Measurements from ENCODE around the gene PTPN18. TPM values are rescaled to one million over a fixed set of nuclear protein-coding genes. Genes with fewer than 3 reads are reported as not detected.

Gene PTPN18
- total and polyA plus RNA-seq, 2 of the 4 experiments (the other 2 are of a cell fraction), result 9.7 to 15.5 TPM

DNA sequence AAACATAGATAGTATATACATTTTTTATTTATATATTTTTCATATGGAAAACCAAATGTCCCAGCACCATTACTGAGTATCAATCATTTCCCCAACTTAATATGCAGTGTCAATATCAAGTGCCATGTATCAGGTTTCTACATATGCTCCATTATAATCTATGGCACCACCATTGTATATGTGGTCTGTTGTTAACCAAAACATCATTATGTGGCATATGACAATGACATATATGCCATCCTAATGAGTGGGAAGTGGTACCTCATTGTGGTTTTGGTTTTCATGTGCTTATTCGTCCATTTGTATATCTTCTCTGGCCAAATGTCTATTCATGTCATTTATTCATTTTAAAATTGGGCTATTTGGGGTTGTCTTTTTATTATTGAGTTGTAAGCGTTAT, 9.2 kb downstream of the PTPN18 start:
- no peak overlapping the region for H4K5ac ChIP-seq (ENCODE audit: low read depth, low read length)
- H3K23ac ChIP-seq (ENCODE audit: low read depth, low read length), result no peak overlapping the region
- in situ Hi-C loops (cut with MboI; ENCODE audit: low sequenced_read_pairs), result loop anchor here (25.0 kb wide), 1 partner anchor 747 kb away; the partner anchor contains the start of gene PLEKHB2
- H4K20me1 ChIP-seq (ENCODE audit: insufficient read depth, low read length), result no peaks in the 10 kb centered on the region
- no peak overlapping the region for H3K4me2 ChIP-seq (ENCODE audit: low read depth, low read length)
- no peak overlapping the region for H3K27ac ChIP-seq (ENCODE audit: insufficient read depth, low read length)
- BruUV-seq (replicated peaks), result no TSS peak
- no CpG with 5 or more reads among the region's 2 CpGs for WGBS, 2 experiments (ENCODE audit: extremely low coverage in 2 of 2, insufficient read length in 1 of 2)
- no peak overlapping the region for H2AK9ac ChIP-seq (replicated peaks; ENCODE audit: low read depth, low read length, poor library complexity)
- H3K4me3 ChIP-seq (ENCODE audit: insufficient read depth, low read depth, low read length), result no peak overlapping the region
- H2BK20ac ChIP-seq (ENCODE audit: low read depth, low read length), result no peak overlapping the region
- H3K4me1 ChIP-seq (ENCODE audit: control insufficient read depth, insufficient read depth, low read length), result no peaks in the 10 kb centered on the region
- H4K8ac ChIP-seq (ENCODE audit: low read depth in 2 of 2, low read length in 2 of 2), result no peak overlapping the region
- ATAC-seq (ENCODE audit: low read depth) (no peak), DNase-seq (no peak)
- CTCF ChIA-PET, result no interaction called here
- TF ChIP-seq RFX5 (IDR thresholded peaks at IDR 0.05; ENCODE audit: low read depth, low read length), result no peak
- no peak for TF ChIP-seq MXI1 (IDR thresholded peaks at IDR 0.05; ENCODE audit: borderline replicate concordance, low read depth, low read length)
- TF ChIP-seq RAD21 (IDR thresholded peaks at IDR 0.05; ENCODE audit: low read length), result no peak
- TF ChIP-seq RCOR1 (IDR thresholded peaks at IDR 0.05; ENCODE audit: insufficient replicate concordance, low read length), result no peak
- no peak for TF ChIP-seq SMC3 (IDR thresholded peaks at IDR 0.05; ENCODE audit: low read depth, low read length)
- TF ChIP-seq MAFK (IDR thresholded peaks at IDR 0.05; ENCODE audit: low read depth, low read length), result no peak
- no peak for TF ChIP-seq NFE2L2 (IDR thresholded peaks at IDR 0.05; ENCODE audit: low read depth, low read length)
- no peak for TF ChIP-seq CHD1 (IDR thresholded peaks at IDR 0.05; ENCODE audit: low read depth, low read length)
- TF ChIP-seq POLR2A (IDR thresholded peaks at IDR 0.05; ENCODE audit: low read depth, low read length), result no peak
- TF ChIP-seq, protein P1, sequence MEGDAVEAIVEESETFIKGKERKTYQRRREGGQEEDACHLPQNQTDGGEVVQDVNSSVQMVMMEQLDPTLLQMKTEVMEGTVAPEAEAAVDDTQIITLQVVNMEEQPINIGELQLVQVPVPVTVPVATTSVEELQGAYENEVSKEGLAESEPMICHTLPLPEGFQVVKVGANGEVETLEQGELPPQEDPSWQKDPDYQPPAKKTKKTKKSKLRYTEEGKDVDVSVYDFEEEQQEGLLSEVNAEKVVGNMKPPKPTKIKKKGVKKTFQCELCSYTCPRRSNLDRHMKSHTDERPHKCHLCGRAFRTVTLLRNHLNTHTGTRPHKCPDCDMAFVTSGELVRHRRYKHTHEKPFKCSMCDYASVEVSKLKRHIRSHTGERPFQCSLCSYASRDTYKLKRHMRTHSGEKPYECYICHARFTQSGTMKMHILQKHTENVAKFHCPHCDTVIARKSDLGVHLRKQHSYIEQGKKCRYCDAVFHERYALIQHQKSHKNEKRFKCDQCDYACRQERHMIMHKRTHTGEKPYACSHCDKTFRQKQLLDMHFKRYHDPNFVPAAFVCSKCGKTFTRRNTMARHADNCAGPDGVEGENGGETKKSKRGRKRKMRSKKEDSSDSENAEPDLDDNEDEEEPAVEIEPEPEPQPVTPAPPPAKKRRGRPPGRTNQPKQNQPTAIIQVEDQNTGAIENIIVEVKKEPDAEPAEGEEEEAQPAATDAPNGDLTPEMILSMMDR (conservative IDR thresholded peaks at IDR 0.05; ENCODE audit: low read depth, low read length), result no peak
- no peak for TF ChIP-seq FOS (IDR thresholded peaks at IDR 0.05; ENCODE audit: low read depth, low read length)
- TF ChIP-seq, protein P2, sequence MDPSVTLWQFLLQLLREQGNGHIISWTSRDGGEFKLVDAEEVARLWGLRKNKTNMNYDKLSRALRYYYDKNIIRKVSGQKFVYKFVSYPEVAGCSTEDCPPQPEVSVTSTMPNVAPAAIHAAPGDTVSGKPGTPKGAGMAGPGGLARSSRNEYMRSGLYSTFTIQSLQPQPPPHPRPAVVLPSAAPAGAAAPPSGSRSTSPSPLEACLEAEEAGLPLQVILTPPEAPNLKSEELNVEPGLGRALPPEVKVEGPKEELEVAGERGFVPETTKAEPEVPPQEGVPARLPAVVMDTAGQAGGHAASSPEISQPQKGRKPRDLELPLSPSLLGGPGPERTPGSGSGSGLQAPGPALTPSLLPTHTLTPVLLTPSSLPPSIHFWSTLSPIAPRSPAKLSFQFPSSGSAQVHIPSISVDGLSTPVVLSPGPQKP (IDR thresholded peaks at IDR 0.05; ENCODE audit: borderline replicate concordance, low read depth, low read length), result no peak
- no peak for TF ChIP-seq CEBPB (IDR thresholded peaks at IDR 0.05; ENCODE audit: low read depth, low read length)
- no peak for TF ChIP-seq BHLHE40 (IDR thresholded peaks at IDR 0.05; ENCODE audit: low read depth, low read length)
- TF ChIP-seq, protein P3, sequence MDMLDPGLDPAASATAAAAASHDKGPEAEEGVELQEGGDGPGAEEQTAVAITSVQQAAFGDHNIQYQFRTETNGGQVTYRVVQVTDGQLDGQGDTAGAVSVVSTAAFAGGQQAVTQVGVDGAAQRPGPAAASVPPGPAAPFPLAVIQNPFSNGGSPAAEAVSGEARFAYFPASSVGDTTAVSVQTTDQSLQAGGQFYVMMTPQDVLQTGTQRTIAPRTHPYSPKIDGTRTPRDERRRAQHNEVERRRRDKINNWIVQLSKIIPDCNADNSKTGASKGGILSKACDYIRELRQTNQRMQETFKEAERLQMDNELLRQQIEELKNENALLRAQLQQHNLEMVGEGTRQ (IDR thresholded peaks at IDR 0.05; ENCODE audit: low read depth, low read length), result no peak
- no peak for TF ChIP-seq MAZ (IDR thresholded peaks at IDR 0.05; ENCODE audit: borderline replicate concordance, low read depth, low read length)
- no peak overlapping the region for H2AFZ ChIP-seq (replicated peaks; ENCODE audit: low read length, poor library complexity)
- no peak overlapping the region for H3K18ac ChIP-seq (ENCODE audit: low read depth, low read length)
- dilution Hi-C loops (cut with HindIII; ENCODE audit: low sequenced_read_pairs, unreplicated experiment), result no loop called here
- no peaks in the 10 kb centered on the region for H3K9me3 ChIP-seq (ENCODE audit: control insufficient read depth, insufficient read depth, low read length)
- no peak overlapping the region for H4K91ac ChIP-seq (ENCODE audit: insufficient read depth, low read depth, low read length)
- H3K36me3 ChIP-seq (ENCODE audit: control insufficient read depth, insufficient read depth, low read length), result no peaks in the 10 kb centered on the region
- H2BK5ac ChIP-seq (ENCODE audit: low read depth, low read length, poor library complexity, severe bottlenecking), result no peak overlapping the region
- no peak overlapping the region for H2BK120ac ChIP-seq (ENCODE audit: low read depth, low read length)
- intact Hi-C loops (cut with micrococcal nuclease), result no loop called here
- H2BK15ac ChIP-seq (ENCODE audit: low read depth, low read length), result no peak overlapping the region
- H3K4ac ChIP-seq (ENCODE audit: low read depth, low read length), result no peak overlapping the region
- POLR2A ChIA-PET (ENCODE audit: unreplicated experiment), result no interaction called here
- no peak overlapping the region for H3K56ac ChIP-seq (ENCODE audit: extremely low read depth, insufficient read depth, low read length)
- no peak overlapping the region for H3K14ac ChIP-seq (replicated peaks; ENCODE audit: low read depth, low read length)
- H3K9ac ChIP-seq (ENCODE audit: low read depth, low read length), result no peak overlapping the region
- no peak overlapping the region for H2AK5ac ChIP-seq (ENCODE audit: low read depth, low read length)
- peaks cover 0 to 1% of the 10 kb centered on the region in 2 experiments; a peak in 1 of 4 replicates for H3K79me1 ChIP-seq (ENCODE audit: low read depth in 1 of 2, low read length in 2 of 2)
- H3K27me3 ChIP-seq (ENCODE audit: control insufficient read depth, insufficient read depth, low read length), result no peaks in the 10 kb centered on the region
- H3K9me1 ChIP-seq (ENCODE audit: insufficient read depth, low read length), result no peaks in the 10 kb centered on the region

All from IMR-90 (cell line).